ENCODE measurements around the gene PLCB1. TPM values are rescaled to one million over a fixed set of nuclear protein-coding genes. Genes with fewer than 3 reads are reported as not detected.

The PLCB1 gene
- total RNA-seq, 1 experiment from 2014 or later, result 11.3 TPM

- TF ChIP-seq, protein P1, sequence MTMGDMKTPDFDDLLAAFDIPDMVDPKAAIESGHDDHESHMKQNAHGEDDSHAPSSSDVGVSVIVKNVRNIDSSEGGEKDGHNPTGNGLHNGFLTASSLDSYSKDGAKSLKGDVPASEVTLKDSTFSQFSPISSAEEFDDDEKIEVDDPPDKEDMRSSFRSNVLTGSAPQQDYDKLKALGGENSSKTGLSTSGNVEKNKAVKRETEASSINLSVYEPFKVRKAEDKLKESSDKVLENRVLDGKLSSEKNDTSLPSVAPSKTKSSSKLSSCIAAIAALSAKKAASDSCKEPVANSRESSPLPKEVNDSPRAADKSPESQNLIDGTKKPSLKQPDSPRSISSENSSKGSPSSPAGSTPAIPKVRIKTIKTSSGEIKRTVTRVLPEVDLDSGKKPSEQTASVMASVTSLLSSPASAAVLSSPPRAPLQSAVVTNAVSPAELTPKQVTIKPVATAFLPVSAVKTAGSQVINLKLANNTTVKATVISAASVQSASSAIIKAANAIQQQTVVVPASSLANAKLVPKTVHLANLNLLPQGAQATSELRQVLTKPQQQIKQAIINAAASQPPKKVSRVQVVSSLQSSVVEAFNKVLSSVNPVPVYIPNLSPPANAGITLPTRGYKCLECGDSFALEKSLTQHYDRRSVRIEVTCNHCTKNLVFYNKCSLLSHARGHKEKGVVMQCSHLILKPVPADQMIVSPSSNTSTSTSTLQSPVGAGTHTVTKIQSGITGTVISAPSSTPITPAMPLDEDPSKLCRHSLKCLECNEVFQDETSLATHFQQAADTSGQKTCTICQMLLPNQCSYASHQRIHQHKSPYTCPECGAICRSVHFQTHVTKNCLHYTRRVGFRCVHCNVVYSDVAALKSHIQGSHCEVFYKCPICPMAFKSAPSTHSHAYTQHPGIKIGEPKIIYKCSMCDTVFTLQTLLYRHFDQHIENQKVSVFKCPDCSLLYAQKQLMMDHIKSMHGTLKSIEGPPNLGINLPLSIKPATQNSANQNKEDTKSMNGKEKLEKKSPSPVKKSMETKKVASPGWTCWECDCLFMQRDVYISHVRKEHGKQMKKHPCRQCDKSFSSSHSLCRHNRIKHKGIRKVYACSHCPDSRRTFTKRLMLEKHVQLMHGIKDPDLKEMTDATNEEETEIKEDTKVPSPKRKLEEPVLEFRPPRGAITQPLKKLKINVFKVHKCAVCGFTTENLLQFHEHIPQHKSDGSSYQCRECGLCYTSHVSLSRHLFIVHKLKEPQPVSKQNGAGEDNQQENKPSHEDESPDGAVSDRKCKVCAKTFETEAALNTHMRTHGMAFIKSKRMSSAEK (CRISPR knock-in tag; IDR thresholded peaks at IDR 0.05; ENCODE audit: borderline replicate concordance), result no peak
- TF ChIP-seq HMGA2 (CRISPR knock-in tag; IDR thresholded peaks at IDR 0.05) (no peak), ZSCAN18 (CRISPR knock-in tag; IDR thresholded peaks at IDR 0.05) (no peak), ATF3 (CRISPR knock-in tag; conservative IDR thresholded peaks at IDR 0.05) (no peak), ZNF671 (CRISPR knock-in tag; IDR thresholded peaks at IDR 0.05) (no peak), FOXK1 (CRISPR knock-in tag; IDR thresholded peaks at IDR 0.05) (no peak)
- TF ChIP-seq, protein P2, sequence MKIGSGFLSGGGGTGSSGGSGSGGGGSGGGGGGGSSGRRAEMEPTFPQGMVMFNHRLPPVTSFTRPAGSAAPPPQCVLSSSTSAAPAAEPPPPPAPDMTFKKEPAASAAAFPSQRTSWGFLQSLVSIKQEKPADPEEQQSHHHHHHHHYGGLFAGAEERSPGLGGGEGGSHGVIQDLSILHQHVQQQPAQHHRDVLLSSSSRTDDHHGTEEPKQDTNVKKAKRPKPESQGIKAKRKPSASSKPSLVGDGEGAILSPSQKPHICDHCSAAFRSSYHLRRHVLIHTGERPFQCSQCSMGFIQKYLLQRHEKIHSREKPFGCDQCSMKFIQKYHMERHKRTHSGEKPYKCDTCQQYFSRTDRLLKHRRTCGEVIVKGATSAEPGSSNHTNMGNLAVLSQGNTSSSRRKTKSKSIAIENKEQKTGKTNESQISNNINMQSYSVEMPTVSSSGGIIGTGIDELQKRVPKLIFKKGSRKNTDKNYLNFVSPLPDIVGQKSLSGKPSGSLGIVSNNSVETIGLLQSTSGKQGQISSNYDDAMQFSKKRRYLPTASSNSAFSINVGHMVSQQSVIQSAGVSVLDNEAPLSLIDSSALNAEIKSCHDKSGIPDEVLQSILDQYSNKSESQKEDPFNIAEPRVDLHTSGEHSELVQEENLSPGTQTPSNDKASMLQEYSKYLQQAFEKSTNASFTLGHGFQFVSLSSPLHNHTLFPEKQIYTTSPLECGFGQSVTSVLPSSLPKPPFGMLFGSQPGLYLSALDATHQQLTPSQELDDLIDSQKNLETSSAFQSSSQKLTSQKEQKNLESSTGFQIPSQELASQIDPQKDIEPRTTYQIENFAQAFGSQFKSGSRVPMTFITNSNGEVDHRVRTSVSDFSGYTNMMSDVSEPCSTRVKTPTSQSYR (CRISPR knock-in tag; IDR thresholded peaks at IDR 0.05), result no peak
These were observed 232.6 kb downstream of the PLCB1 start (continued) for GRCh38 chr20:8364734-8365078.

DNA sequence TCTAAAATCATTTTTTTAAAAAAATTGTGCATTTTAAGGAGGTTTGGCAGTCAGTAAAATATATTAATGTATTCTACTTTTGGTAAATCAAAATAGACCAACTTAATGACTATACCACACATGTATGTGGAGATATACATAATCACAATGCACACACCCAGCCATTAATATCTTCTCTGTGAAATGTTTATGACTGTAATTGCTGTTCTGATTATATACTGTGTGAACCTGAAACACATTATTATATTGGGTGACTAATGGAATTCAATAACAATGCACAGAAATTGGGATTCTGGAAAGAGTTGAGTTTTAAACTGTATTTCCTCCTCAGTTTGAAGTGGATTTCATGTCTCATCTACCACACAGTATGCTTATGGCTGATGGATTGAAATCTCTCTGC lies 233.6 kb downstream of the PLCB1 start:
- H3K36me3 Mint-ChIP-seq, result no peaks in the 10 kb centered on the region
- H3K27ac Mint-ChIP-seq, result no peak overlapping the region
- DNase-seq (ENCODE audit: low spot score) (no peak), ATAC-seq (no peak)
- no peaks in the 10 kb centered on the region for H3K9me3 Mint-ChIP-seq
- no peaks in the 10 kb centered on the region for H3K27me3 Mint-ChIP-seq (ENCODE audit: low read depth)
- ChIA-PET CTCF (no interaction called here), POLR2A (no interaction called here)
- peaks cover 9% of the 10 kb centered on the region for H3K4me1 Mint-ChIP-seq
- no peak overlapping the region for H3K4me3 Mint-ChIP-seq
- TF ChIP-seq MYBL2 (CRISPR knock-in tag; IDR thresholded peaks at IDR 0.05) (no peak), IRF1 (CRISPR knock-in tag; IDR thresholded peaks at IDR 0.05) (no peak), TEAD1 (CRISPR knock-in tag; IDR thresholded peaks at IDR 0.05) (no peak), ZNF416 (CRISPR knock-in tag; IDR thresholded peaks at IDR 0.05) (no peak), NR3C1 (CRISPR knock-in tag; conservative IDR thresholded peaks at IDR 0.05; ENCODE audit: low read depth) (no peak), SOX15 (CRISPR knock-in tag; IDR thresholded peaks at IDR 0.05) (no peak), TP53 (CRISPR knock-in tag; IDR thresholded peaks at IDR 0.05) (no peak), E2F5 (CRISPR knock-in tag; IDR thresholded peaks at IDR 0.05) (no peak)
- TF ChIP-seq, protein P3, sequence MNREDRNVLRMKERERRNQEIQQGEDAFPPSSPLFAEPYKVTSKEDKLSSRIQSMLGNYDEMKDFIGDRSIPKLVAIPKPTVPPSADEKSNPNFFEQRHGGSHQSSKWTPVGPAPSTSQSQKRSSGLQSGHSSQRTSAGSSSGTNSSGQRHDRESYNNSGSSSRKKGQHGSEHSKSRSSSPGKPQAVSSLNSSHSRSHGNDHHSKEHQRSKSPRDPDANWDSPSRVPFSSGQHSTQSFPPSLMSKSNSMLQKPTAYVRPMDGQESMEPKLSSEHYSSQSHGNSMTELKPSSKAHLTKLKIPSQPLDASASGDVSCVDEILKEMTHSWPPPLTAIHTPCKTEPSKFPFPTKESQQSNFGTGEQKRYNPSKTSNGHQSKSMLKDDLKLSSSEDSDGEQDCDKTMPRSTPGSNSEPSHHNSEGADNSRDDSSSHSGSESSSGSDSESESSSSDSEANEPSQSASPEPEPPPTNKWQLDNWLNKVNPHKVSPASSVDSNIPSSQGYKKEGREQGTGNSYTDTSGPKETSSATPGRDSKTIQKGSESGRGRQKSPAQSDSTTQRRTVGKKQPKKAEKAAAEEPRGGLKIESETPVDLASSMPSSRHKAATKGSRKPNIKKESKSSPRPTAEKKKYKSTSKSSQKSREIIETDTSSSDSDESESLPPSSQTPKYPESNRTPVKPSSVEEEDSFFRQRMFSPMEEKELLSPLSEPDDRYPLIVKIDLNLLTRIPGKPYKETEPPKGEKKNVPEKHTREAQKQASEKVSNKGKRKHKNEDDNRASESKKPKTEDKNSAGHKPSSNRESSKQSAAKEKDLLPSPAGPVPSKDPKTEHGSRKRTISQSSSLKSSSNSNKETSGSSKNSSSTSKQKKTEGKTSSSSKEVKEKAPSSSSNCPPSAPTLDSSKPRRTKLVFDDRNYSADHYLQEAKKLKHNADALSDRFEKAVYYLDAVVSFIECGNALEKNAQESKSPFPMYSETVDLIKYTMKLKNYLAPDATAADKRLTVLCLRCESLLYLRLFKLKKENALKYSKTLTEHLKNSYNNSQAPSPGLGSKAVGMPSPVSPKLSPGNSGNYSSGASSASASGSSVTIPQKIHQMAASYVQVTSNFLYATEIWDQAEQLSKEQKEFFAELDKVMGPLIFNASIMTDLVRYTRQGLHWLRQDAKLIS (CRISPR knock-in tag; IDR thresholded peaks at IDR 0.05; ENCODE audit: borderline replicate concordance), result no peak
- TF ChIP-seq, protein P4, sequence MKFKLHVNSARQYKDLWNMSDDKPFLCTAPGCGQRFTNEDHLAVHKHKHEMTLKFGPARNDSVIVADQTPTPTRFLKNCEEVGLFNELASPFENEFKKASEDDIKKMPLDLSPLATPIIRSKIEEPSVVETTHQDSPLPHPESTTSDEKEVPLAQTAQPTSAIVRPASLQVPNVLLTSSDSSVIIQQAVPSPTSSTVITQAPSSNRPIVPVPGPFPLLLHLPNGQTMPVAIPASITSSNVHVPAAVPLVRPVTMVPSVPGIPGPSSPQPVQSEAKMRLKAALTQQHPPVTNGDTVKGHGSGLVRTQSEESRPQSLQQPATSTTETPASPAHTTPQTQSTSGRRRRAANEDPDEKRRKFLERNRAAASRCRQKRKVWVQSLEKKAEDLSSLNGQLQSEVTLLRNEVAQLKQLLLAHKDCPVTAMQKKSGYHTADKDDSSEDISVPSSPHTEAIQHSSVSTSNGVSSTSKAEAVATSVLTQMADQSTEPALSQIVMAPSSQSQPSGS (CRISPR knock-in tag; IDR thresholded peaks at IDR 0.05; ENCODE audit: borderline replicate concordance, low read depth), result no peak
- TF ChIP-seq, protein P5, sequence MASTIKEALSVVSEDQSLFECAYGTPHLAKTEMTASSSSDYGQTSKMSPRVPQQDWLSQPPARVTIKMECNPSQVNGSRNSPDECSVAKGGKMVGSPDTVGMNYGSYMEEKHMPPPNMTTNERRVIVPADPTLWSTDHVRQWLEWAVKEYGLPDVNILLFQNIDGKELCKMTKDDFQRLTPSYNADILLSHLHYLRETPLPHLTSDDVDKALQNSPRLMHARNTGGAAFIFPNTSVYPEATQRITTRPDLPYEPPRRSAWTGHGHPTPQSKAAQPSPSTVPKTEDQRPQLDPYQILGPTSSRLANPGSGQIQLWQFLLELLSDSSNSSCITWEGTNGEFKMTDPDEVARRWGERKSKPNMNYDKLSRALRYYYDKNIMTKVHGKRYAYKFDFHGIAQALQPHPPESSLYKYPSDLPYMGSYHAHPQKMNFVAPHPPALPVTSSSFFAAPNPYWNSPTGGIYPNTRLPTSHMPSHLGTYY (CRISPR knock-in tag; IDR thresholded peaks at IDR 0.05), result no peak

Data from WTC11 (cell line).